Measurements from ENCODE around the gene GHRH. TPM values are rescaled to one million over a fixed set of nuclear protein-coding genes. Genes with fewer than 3 reads are reported as not detected.

The GHRH gene
- total RNA-seq, 1 experiment from 2014 or later: not detected

- Histone ChIP-seq H3K4me1 (ENCODE audit: control insufficient read depth, insufficient read depth, low read length) (peaks cover 6% of the 10 kb centered on the region), H3K36me3 (ENCODE audit: control insufficient read depth, insufficient read depth, low read length) (peaks cover 32% of the 10 kb centered on the region), H3K9me3 (ENCODE audit: control insufficient read depth, insufficient read depth, low read depth, low read length) (no peaks in the 10 kb centered on the region), H3K27me3 (ENCODE audit: control insufficient read depth, insufficient read depth, low read length) (no peaks in the 10 kb centered on the region), H3K4me3 (ENCODE audit: low read depth in 2 of 2, low read length in 2 of 2) (no peak overlapping the region), H3K27ac (ENCODE audit: low read length) (no peak overlapping the region)
- intact Hi-C loops (cut with micrococcal nuclease; ENCODE audit: unreplicated experiment): no loop called here
- BruUV-seq (replicated peaks): no TSS peak
- CTCF ChIA-PET: interaction anchor here (0.6 kb wide), 1 partner anchor 8 kb away, joined by 4 read pairs; no protein-coding TSS in a partner anchor
- ATAC-seq (no peak), DNase-seq (ENCODE audit: low read depth, low spot score) (no peak)
- TF ChIP-seq SIN3A (IDR thresholded peaks at IDR 0.05; ENCODE audit: borderline replicate concordance, insufficient read depth, low read depth, low read length) (no peak), CTCF (IDR thresholded peaks at IDR 0.05) (no peak), TCF7L2 (IDR thresholded peaks at IDR 0.05; ENCODE audit: low read depth, low read length) (no peak), REST (IDR thresholded peaks at IDR 0.05; ENCODE audit: insufficient read depth in 1 of 2, low read depth in 2 of 2, low read length in 1 of 2) (no peak), POLR2AphosphoS5 (IDR thresholded peaks at IDR 0.05; ENCODE audit: low read depth, low read length) (no peak)
- in situ Hi-C loops (cut with HindIII; ENCODE audit: low pct_unique_long_range_greater_than_20kb, low sequenced_read_pairs): no loop called here
- POLR2A ChIA-PET: no interaction called here
Measured at GRCh38 chr20:37204056-37204455, 57.6 kb downstream of the GHRH start.

GRCh38 chr20:37202267-37202943, 59.2 kb downstream of the GHRH start:
- POLR2A ChIA-PET: no interaction called here
- TF ChIP-seq CTCF (IDR thresholded peaks at IDR 0.05) (peak; percentile 85), POLR2AphosphoS5 (IDR thresholded peaks at IDR 0.05; ENCODE audit: low read depth, low read length) (no peak)
- DNase-seq (ENCODE audit: low read depth, low spot score) (peak; percentile 46), ATAC-seq (peak; percentile 85)
- CTCF ChIA-PET: interaction anchor here (0.6 kb wide), 1 partner anchor 248 kb away, joined by 3 read pairs; no protein-coding TSS in a partner anchor
- peaks cover 6% of the 10 kb centered on the region for H3K4me1 ChIP-seq (ENCODE audit: control insufficient read depth, insufficient read depth, low read length)
- in situ Hi-C loops (cut with HindIII; ENCODE audit: low pct_unique_long_range_greater_than_20kb, low sequenced_read_pairs) (no loop called here), intact Hi-C loops (cut with micrococcal nuclease; ENCODE audit: unreplicated experiment) (no loop called here)
- BruUV-seq (replicated peaks): no TSS peak
- H3K27ac ChIP-seq (ENCODE audit: low read length): no peak overlapping the region
- H3K4me3 ChIP-seq (ENCODE audit: low read depth in 2 of 2, low read length in 2 of 2): no peak overlapping the region
- no peaks in the 10 kb centered on the region for H3K9me3 ChIP-seq (ENCODE audit: control insufficient read depth, insufficient read depth, low read depth, low read length)
- no peaks in the 10 kb centered on the region for H3K27me3 ChIP-seq (ENCODE audit: control insufficient read depth, insufficient read depth, low read length)
- peaks cover 33% of the 10 kb centered on the region for H3K36me3 ChIP-seq (ENCODE audit: control insufficient read depth, insufficient read depth, low read length)
